ENCODE data around the gene SNRNP70.
"Not testable (repeated sequence)": the region's sequence is repeated elsewhere in the genome, so short reads cannot be mapped to it uniquely, and the experiment has no call there.

Gene SNRNP70

GRCh38 chr19:49064768-49065611 is 20.3 kb upstream of the SNRNP70 start, which contains the start of gene NTF4:
NTF4 (minus strand) TSS chr19:49064818; CDS start chr19:49061997, 2,821 bp downstream.
- Histone ChIP-seq H3K27ac (ENCODE audit: low read depth, low read length) (no peak within 1 kb of the TSS), H3K4me3 (ENCODE audit: low read depth, low read length) (peak within 1 kb of the TSS; percentile 54), H3K4me1 (ENCODE audit: control insufficient read depth, insufficient read depth, low read length, unreplicated experiment) (no peaks in the 10 kb centered on the region), H3K36me3 (ENCODE audit: insufficient read depth, low read length) (no peaks in the 10 kb centered on the region), H3K79me2 (ENCODE audit: control insufficient read depth, insufficient read depth, low read length, unreplicated experiment) (no peaks in the 10 kb centered on the region), H3K27me3 (ENCODE audit: insufficient read depth, low read length) (0 out of 2 replicates have a peak, but pooled peaks cover 3% of the 10 kb centered on the region), H2AFZ (ENCODE audit: low read length, unreplicated experiment) (no peak within 1 kb of the TSS)

- H3K27me3 ChIP-seq (ENCODE audit: insufficient read depth, low read length), result 0 out of 2 replicates have a peak, but pooled peaks cover 3% of the 10 kb centered on the region
- no peaks in the 10 kb centered on the region for H3K36me3 ChIP-seq (ENCODE audit: insufficient read depth, low read length)
- H2AFZ ChIP-seq (ENCODE audit: low read length, unreplicated experiment), result no peak overlapping the region
Observed at GRCh38 chr19:49065905-49066512, 19.2 kb upstream of the SNRNP70 start.

GRCh38 chr19:49067554-49067953 is 17.7 kb upstream of the SNRNP70 start:
- Histone ChIP-seq H3K4me1 (ENCODE audit: control insufficient read depth, insufficient read depth, low read length, unreplicated experiment) (no peaks in the 10 kb centered on the region), H3K4me3 (ENCODE audit: low read depth, low read length) (no peak overlapping the region), H3K27ac (ENCODE audit: low read depth, low read length) (no peak overlapping the region), H3K36me3 (ENCODE audit: insufficient read depth, low read length) (no peaks in the 10 kb centered on the region), H3K79me2 (ENCODE audit: control insufficient read depth, insufficient read depth, low read length, unreplicated experiment) (no peaks in the 10 kb centered on the region), H2AFZ (ENCODE audit: low read length, unreplicated experiment) (no peak overlapping the region), H3K27me3 (ENCODE audit: insufficient read depth, low read length) (peaks cover 12% of the 10 kb centered on the region; the same call in 1 of the 2 replicates)

More at GRCh38 chr19:49065905-49066512, 19.2 kb upstream of the SNRNP70 start:
- H3K4me3 ChIP-seq (ENCODE audit: low read depth, low read length), result no peak overlapping the region
- no peaks in the 10 kb centered on the region for H3K79me2 ChIP-seq (ENCODE audit: control insufficient read depth, insufficient read depth, low read length, unreplicated experiment)
- H3K27ac ChIP-seq (ENCODE audit: low read depth, low read length), result no peak overlapping the region
- H3K4me1 ChIP-seq (ENCODE audit: control insufficient read depth, insufficient read depth, low read length, unreplicated experiment), result no peaks in the 10 kb centered on the region

DNA sequence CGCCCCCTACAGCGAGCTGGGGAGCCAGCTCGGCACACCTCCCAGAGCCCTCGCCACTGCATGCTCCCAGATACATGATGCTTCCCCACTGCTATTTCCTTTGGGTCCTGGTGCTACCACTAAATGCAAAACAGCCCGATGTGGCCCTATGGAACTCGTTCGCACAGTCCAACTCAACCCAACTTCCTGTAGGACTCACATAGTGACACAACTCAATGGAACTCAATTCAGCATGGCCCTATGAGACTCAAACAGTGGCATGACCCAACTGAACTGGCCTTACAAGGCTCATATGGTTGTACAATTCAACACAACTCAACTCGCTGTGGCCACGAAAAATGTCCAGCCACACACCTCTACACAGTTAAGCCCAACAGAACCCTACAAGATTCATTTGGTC is 16.2 kb upstream of the SNRNP70 start:
- no peaks in the 10 kb centered on the region for H3K36me3 ChIP-seq (ENCODE audit: insufficient read depth, low read length)
- no peak overlapping the region for H3K4me3 ChIP-seq (ENCODE audit: low read depth, low read length)
- no peak overlapping the region for H3K27ac ChIP-seq (ENCODE audit: low read depth, low read length)
- no peaks in the 10 kb centered on the region for H3K4me1 ChIP-seq (ENCODE audit: control insufficient read depth, insufficient read depth, low read length, unreplicated experiment)
- H3K27me3 ChIP-seq (ENCODE audit: insufficient read depth, low read length), result peaks cover 24% of the 10 kb centered on the region
- no peak overlapping the region for H2AFZ ChIP-seq (ENCODE audit: low read length, unreplicated experiment)
- no peaks in the 10 kb centered on the region for H3K79me2 ChIP-seq (ENCODE audit: control insufficient read depth, insufficient read depth, low read length, unreplicated experiment)

DNA sequence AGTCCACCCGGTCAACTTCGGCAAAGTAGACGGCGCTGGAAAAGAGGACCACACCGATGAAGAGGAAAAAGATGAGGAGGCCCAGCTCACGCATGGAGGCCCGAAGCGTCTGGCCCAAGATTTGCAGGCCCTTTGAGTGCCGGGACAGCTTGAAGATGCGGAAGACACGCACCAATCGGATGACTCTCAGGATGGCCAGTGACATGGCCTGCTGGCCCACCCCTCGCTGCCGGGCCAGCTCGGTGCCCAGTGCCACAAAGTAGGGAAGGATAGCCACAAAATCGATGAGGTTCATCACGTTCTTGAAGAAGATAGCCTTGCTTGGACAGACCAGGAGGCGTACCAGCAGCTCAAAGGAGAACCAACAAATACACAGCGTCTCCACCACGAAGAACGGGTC is 14.8 kb upstream of the SNRNP70 start:
- Histone ChIP-seq H3K27ac (ENCODE audit: low read depth, low read length) (no peak overlapping the region), H3K36me3 (ENCODE audit: insufficient read depth, low read length) (no peaks in the 10 kb centered on the region), H3K4me3 (ENCODE audit: low read depth, low read length) (no peak overlapping the region), H3K27me3 (ENCODE audit: insufficient read depth, low read length) (peaks cover 22% of the 10 kb centered on the region), H3K4me1 (ENCODE audit: control insufficient read depth, insufficient read depth, low read length, unreplicated experiment) (no peaks in the 10 kb centered on the region), H3K79me2 (ENCODE audit: control insufficient read depth, insufficient read depth, low read length, unreplicated experiment) (no peaks in the 10 kb centered on the region), H2AFZ (ENCODE audit: low read length, unreplicated experiment) (no peak overlapping the region)

DNA sequence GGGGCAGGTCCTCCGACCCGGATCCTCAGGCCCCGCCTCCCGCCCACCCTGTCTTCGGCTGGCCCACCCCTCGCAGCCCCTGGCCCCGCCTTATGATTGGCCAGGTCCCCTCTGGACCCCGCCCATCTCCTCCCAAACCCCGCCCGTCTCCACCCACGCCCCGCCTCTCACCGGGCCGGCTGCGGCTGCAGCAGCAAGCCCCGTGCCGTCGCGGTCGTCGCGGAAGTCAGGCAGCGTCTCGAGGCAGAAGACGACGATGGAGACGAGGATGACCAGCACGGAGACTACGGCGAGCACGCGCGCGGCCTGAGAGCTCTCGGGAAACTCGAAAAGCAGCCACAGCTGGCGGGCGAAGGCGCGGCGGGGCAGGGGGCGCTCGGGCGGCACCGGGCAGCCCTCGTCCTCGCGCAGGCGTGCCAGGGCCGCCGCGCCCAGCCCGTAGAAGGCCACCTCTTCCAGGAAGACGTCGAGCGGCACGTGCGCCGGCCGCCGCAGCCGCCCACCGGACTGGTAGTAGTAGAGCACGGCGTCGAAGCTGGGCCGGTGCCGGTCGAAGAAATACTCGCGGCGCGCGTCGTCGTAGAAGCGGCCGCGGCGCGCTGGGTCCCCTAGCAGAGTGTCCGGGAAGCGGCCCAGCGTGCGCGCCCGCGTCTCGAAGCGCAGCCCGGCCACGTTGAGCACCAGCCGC is 13.2 kb upstream of the SNRNP70 start:
- peaks cover 21% of the 10 kb centered on the region for H3K27me3 ChIP-seq (ENCODE audit: insufficient read depth, low read length)
- H3K4me3 ChIP-seq (ENCODE audit: low read depth, low read length), result no peak overlapping the region
- H2AFZ ChIP-seq (ENCODE audit: low read length, unreplicated experiment), result no peak overlapping the region
- no peaks in the 10 kb centered on the region for H3K36me3 ChIP-seq (ENCODE audit: insufficient read depth, low read length)
- H3K79me2 ChIP-seq (ENCODE audit: control insufficient read depth, insufficient read depth, low read length, unreplicated experiment), result no peaks in the 10 kb centered on the region
- H3K4me1 ChIP-seq (ENCODE audit: control insufficient read depth, insufficient read depth, low read length, unreplicated experiment), result no peaks in the 10 kb centered on the region
- no peak overlapping the region for H3K27ac ChIP-seq (ENCODE audit: low read depth, low read length)

GRCh38 chr19:49073514-49074378 is 11.5 kb upstream of the SNRNP70 start:
- Histone ChIP-seq H3K36me3 (ENCODE audit: insufficient read depth, low read length) (no peaks in the 10 kb centered on the region), H3K27me3 (ENCODE audit: insufficient read depth, low read length) (peaks cover 21% of the 10 kb centered on the region), H2AFZ (ENCODE audit: low read length, unreplicated experiment) (no peak overlapping the region), H3K27ac (ENCODE audit: low read depth, low read length) (no peak overlapping the region), H3K4me1 (ENCODE audit: control insufficient read depth, insufficient read depth, low read length, unreplicated experiment) (no peaks in the 10 kb centered on the region), H3K4me3 (ENCODE audit: low read depth, low read length) (no peak overlapping the region), H3K79me2 (ENCODE audit: control insufficient read depth, insufficient read depth, low read length, unreplicated experiment) (no peaks in the 10 kb centered on the region)

DNA sequence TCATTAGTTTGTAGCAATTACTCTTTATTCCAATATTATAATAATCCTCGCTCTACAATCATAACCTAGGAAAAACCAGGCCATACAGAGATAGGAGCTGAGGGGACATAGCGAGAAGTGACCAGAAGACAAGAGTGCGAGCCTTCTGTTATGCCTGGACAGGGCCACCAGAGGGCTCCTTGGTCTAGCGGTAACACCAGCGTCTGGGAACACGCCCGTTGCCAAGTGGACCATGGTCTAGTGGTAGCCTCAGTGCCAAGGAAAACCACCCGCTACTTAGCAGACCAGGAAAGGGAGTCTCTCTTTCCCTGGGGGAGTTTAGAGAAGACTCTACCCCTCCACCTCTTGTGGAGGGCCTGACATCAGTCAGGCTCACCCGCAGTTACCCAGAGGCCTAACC is 10.4 kb upstream of the SNRNP70 start:
- not testable (repeated sequence) for H3K36me3 ChIP-seq (ENCODE audit: insufficient read depth, low read length); H3K79me2 ChIP-seq (ENCODE audit: control insufficient read depth, insufficient read depth, low read length, unreplicated experiment); H3K27ac ChIP-seq (ENCODE audit: low read depth, low read length); H2AFZ ChIP-seq (ENCODE audit: low read length, unreplicated experiment); H3K4me3 ChIP-seq (ENCODE audit: low read depth, low read length); H3K4me1 ChIP-seq (ENCODE audit: control insufficient read depth, insufficient read depth, low read length, unreplicated experiment)
- H3K27me3 ChIP-seq (ENCODE audit: insufficient read depth, low read length), result peaks cover 21% of the 10 kb centered on the region

GRCh38 chr19:49080392-49080791 is 4.9 kb upstream of the SNRNP70 start:
- H3K36me3 ChIP-seq (ENCODE audit: insufficient read depth, low read length), result no peaks in the 10 kb centered on the region
- H3K79me2 ChIP-seq (ENCODE audit: control insufficient read depth, insufficient read depth, low read length, unreplicated experiment), result peaks cover under 1% of the 10 kb centered on the region
- no peaks in the 10 kb centered on the region for H3K27me3 ChIP-seq (ENCODE audit: insufficient read depth, low read length)
- H3K4me1 ChIP-seq (ENCODE audit: control insufficient read depth, insufficient read depth, low read length, unreplicated experiment), result no peaks in the 10 kb centered on the region
- H3K27ac ChIP-seq (ENCODE audit: low read depth, low read length), result no peak overlapping the region
- H2AFZ ChIP-seq (ENCODE audit: low read length, unreplicated experiment), result no peak overlapping the region
- H3K4me3 ChIP-seq (ENCODE audit: low read depth, low read length), result no peak overlapping the region

- no peak overlapping the region for H2AFZ ChIP-seq (ENCODE audit: low read length, unreplicated experiment)
- no peak overlapping the region for H3K27ac ChIP-seq (ENCODE audit: low read depth, low read length)
- H3K36me3 ChIP-seq (ENCODE audit: insufficient read depth, low read length), result no peaks in the 10 kb centered on the region
- no peaks in the 10 kb centered on the region for H3K27me3 ChIP-seq (ENCODE audit: insufficient read depth, low read length)
- no peaks in the 10 kb centered on the region for H3K4me1 ChIP-seq (ENCODE audit: control insufficient read depth, insufficient read depth, low read length, unreplicated experiment)
- H3K79me2 ChIP-seq (ENCODE audit: control insufficient read depth, insufficient read depth, low read length, unreplicated experiment), result peaks cover 9% of the 10 kb centered on the region
- no peak overlapping the region for H3K4me3 ChIP-seq (ENCODE audit: low read depth, low read length)
Observed at GRCh38 chr19:49081273-49081672, 4.0 kb upstream of the SNRNP70 start.
